ENCODE measurements around the gene RFX6. TPM values are rescaled to one million over a fixed set of nuclear protein-coding genes. Genes with fewer than 3 reads are reported as not detected.

RFX6 gene
- total and polyA plus RNA-seq, 2 donors (not counting 1 experiment from before 2014, with no cell fraction given), result not detected

GRCh38 chr6:116966675-116967576 lies 89.9 kb downstream of the RFX6 start:
- no CpG with 5 or more reads among the region's 6 CpGs for WGBS (ENCODE audit: insufficient coverage)
- Histone ChIP-seq H3K4me3 (ENCODE audit: control extremely low read depth in 1 of 5, extremely low read depth in 1 of 5, insufficient read depth in 1 of 5, low read depth in 2 of 5, low read length in 4 of 5) (no peak overlapping the region), H3K9me3 (ENCODE audit: control extremely low read depth in 1 of 3, control insufficient read depth in 2 of 3, insufficient read depth in 1 of 3, low read length in 2 of 3) (no peaks in the 10 kb centered on the region), H3K4me2 (replicated peaks; ENCODE audit: low read depth, low read length, poor library complexity, severe bottlenecking) (no peak overlapping the region), H2AFZ (ENCODE audit: insufficient read depth, low read depth, low read length, poor library complexity, severe bottlenecking) (no peak overlapping the region), H3K27ac (ENCODE audit: low read length in 2 of 2) (no peak overlapping the region), H3K4me1 (ENCODE audit: control insufficient read depth in 2 of 2, insufficient read depth in 2 of 2, low read length in 2 of 2) (no peaks in the 10 kb centered on the region), H4K20me1 (ENCODE audit: control insufficient read depth, insufficient read depth, low read length, poor library complexity, severe bottlenecking) (no peaks in the 10 kb centered on the region), H3K27me3 (replicated peaks in 1 of 4; ENCODE audit: control extremely low read depth in 1 of 4, control insufficient read depth in 3 of 4, insufficient read depth in 4 of 4, low read length in 3 of 4) (peaks cover 0 to 8% (median 0%) of the 10 kb centered on the region in 4 experiments), H3K79me2 (ENCODE audit: control insufficient read depth, insufficient read depth, low read length) (no peaks in the 10 kb centered on the region), H3K9ac (ENCODE audit: low read length) (no peak overlapping the region), H3K36me3 (replicated peaks in 1 of 2; ENCODE audit: control extremely low read depth in 1 of 2, control insufficient read depth in 1 of 2, extremely low read depth in 1 of 2, insufficient read depth in 2 of 2, low read length in 1 of 2) (no peaks in the 10 kb centered on the region)
- intact Hi-C loops (cut with micrococcal nuclease), result no loop called here
- TF ChIP-seq CTCF (IDR thresholded peaks at IDR 0.05), result no peak
- TF ChIP-seq EZH2 (IDR thresholded peaks at IDR 0.05; ENCODE audit: borderline replicate concordance, insufficient read depth, low read depth, low read length, poor library complexity, severe bottlenecking), result no peak
- DNase-seq (no peak), ATAC-seq (ENCODE audit: low read depth) (no peak)
- H3K9me3 Mint-ChIP-seq (ENCODE audit: insufficient read depth), result no peaks in the 10 kb centered on the region
- peaks cover 12% of the 10 kb centered on the region for H3K27me3 Mint-ChIP-seq
- H3K4me3 Mint-ChIP-seq, result no peak overlapping the region
- H3K4me1 Mint-ChIP-seq, result no peaks in the 10 kb centered on the region
- ChIA-PET CTCF (no interaction called here), POLR2A (no interaction called here)
- no peak overlapping the region for H3K27ac Mint-ChIP-seq

GRCh38 chr6:116969211-116969863 lies 92.3 kb downstream of the RFX6 start:
- H4K20me1 ChIP-seq (ENCODE audit: control insufficient read depth, insufficient read depth, low read length, poor library complexity, severe bottlenecking), result no peaks in the 10 kb centered on the region
- H3K27ac Mint-ChIP-seq, result no peak overlapping the region
- ChIA-PET POLR2A (no interaction called here), CTCF (interaction anchor here (0.8 to 1.5 kb wide), 3 partner anchors 11 to 13 kb away, joined by 4 to 6 read pairs (median 5); no protein-coding TSS in a partner anchor)
- H3K79me2 ChIP-seq (ENCODE audit: control insufficient read depth, insufficient read depth, low read length), result no peaks in the 10 kb centered on the region
- no peak for ATAC-seq (ENCODE audit: low read depth)
- no peaks in the 10 kb centered on the region for H3K9me3 Mint-ChIP-seq (ENCODE audit: insufficient read depth)
- H3K27me3 ChIP-seq (replicated peaks in 1 of 4; ENCODE audit: control extremely low read depth in 1 of 4, control insufficient read depth in 3 of 4, insufficient read depth in 4 of 4, low read length in 3 of 4), result peaks cover 0 to 3% (median 0%) of the 10 kb centered on the region in 4 experiments
- H3K4me1 ChIP-seq (ENCODE audit: control insufficient read depth in 2 of 2, insufficient read depth in 2 of 2, low read length in 2 of 2), result no peaks in the 10 kb centered on the region
- H3K4me3 Mint-ChIP-seq, result no peak overlapping the region
- no peak overlapping the region for H3K4me2 ChIP-seq (replicated peaks; ENCODE audit: low read depth, low read length, poor library complexity, severe bottlenecking)
- no peaks in the 10 kb centered on the region for H3K4me1 Mint-ChIP-seq
- no CpG with 5 or more reads among the region's 5 CpGs for WGBS (ENCODE audit: insufficient coverage)
- H3K9me3 ChIP-seq (ENCODE audit: control extremely low read depth in 1 of 3, control insufficient read depth in 2 of 3, insufficient read depth in 1 of 3, low read length in 2 of 3), result no peaks in the 10 kb centered on the region
- no peak overlapping the region for H3K9ac ChIP-seq (ENCODE audit: low read length)
- H2AFZ ChIP-seq (ENCODE audit: insufficient read depth, low read depth, low read length, poor library complexity, severe bottlenecking), result no peak overlapping the region
- H3K27ac ChIP-seq (ENCODE audit: low read length in 2 of 2), result no peak overlapping the region
- peak; percentile 15 for DNase-seq
- H3K27me3 Mint-ChIP-seq, result peaks cover 7% of the 10 kb centered on the region
- H3K36me3 ChIP-seq (replicated peaks in 1 of 2; ENCODE audit: control extremely low read depth in 1 of 2, control insufficient read depth in 1 of 2, extremely low read depth in 1 of 2, insufficient read depth in 2 of 2, low read length in 1 of 2), result no peaks in the 10 kb centered on the region
- no peak overlapping the region for H3K4me3 ChIP-seq (ENCODE audit: control extremely low read depth in 1 of 5, extremely low read depth in 1 of 5, insufficient read depth in 1 of 5, low read depth in 2 of 5, low read length in 4 of 5)
- intact Hi-C loops (cut with micrococcal nuclease), result no loop called here
- TF ChIP-seq CTCF (IDR thresholded peaks at IDR 0.05) (peak; percentile 76), EZH2 (IDR thresholded peaks at IDR 0.05; ENCODE audit: borderline replicate concordance, insufficient read depth, low read depth, low read length, poor library complexity, severe bottlenecking) (no peak)

Data from B cell (primary cell).